ENCODE measurements around the gene GNAQ.
A peak's percentile ranks its signal among the peaks of the same experiment; 100 is the strongest.
"Not testable (repeated sequence)": the region's sequence is repeated elsewhere in the genome, so short reads cannot be mapped to it uniquely, and the experiment has no call there.

GNAQ gene

GRCh38 chr9:77764894-77765780, 266.5 kb downstream of the GNAQ start:
- FAIRE-seq = peak; percentile 84

- FAIRE-seq = no peak
Observed at GRCh38 chr9:77763566-77763965, 268.0 kb downstream of the GNAQ start.

GRCh38 chr9:77760919-77761318, 270.7 kb downstream of the GNAQ start:
- FAIRE-seq = not testable (repeated sequence)

- FAIRE-seq = no peak
Observed at GRCh38 chr9:77759391-77759790, 272.2 kb downstream of the GNAQ start.

- no peak for FAIRE-seq
Observed at GRCh38 chr9:77756449-77756848, 275.2 kb downstream of the GNAQ start.

- FAIRE-seq = no peak
Observed at GRCh38 chr9:77753180-77753579, 278.4 kb downstream of the GNAQ start.

- no peak for FAIRE-seq
Observed at GRCh38 chr9:77752554-77752953, 279.1 kb downstream of the GNAQ start.

GRCh38 chr9:77751341-77752091, 280.1 kb downstream of the GNAQ start:
- peak; percentile 44 for FAIRE-seq

GRCh38 chr9:77750981-77751340, 280.6 kb downstream of the GNAQ start:
- no peak for FAIRE-seq

- FAIRE-seq = no peak
Observed at GRCh38 chr9:77750284-77750683, 281.3 kb downstream of the GNAQ start.

- no peak for FAIRE-seq
Observed at GRCh38 chr9:77748214-77748772, 283.3 kb downstream of the GNAQ start.

GRCh38 chr9:77747163-77747562, 284.4 kb downstream of the GNAQ start:
- FAIRE-seq = no peak

- no peak for FAIRE-seq
Observed at GRCh38 chr9:77744841-77745430, 286.7 kb downstream of the GNAQ start.

GRCh38 chr9:77743386-77743785, 288.2 kb downstream of the GNAQ start:
- no peak for FAIRE-seq

- FAIRE-seq = no peak
Observed at GRCh38 chr9:77738932-77739331, 292.7 kb downstream of the GNAQ start.

GRCh38 chr9:77735494-77735893, 296.1 kb downstream of the GNAQ start:
- no peak for FAIRE-seq

- no peak for FAIRE-seq
Observed at GRCh38 chr9:77731930-77732329, 299.7 kb downstream of the GNAQ start.

- no peak for FAIRE-seq
Observed at GRCh38 chr9:77731008-77731698, 300.5 kb downstream of the GNAQ start.

- no peak for FAIRE-seq
Observed at GRCh38 chr9:77729177-77729576, 302.4 kb downstream of the GNAQ start.

- no peak for FAIRE-seq
Observed at GRCh38 chr9:77726814-77727213, 304.8 kb downstream of the GNAQ start.

- no peak for FAIRE-seq
Observed at GRCh38 chr9:77726289-77726688, 305.3 kb downstream of the GNAQ start.

GRCh38 chr9:77725820-77726219, 305.8 kb downstream of the GNAQ start:
- FAIRE-seq = no peak
